HG02623 (cell line): ENCODE data around the gene CYTH2.
"Not testable (repeated sequence)": the region's sequence is repeated elsewhere in the genome, so short reads cannot be mapped to it uniquely, and the experiment has no call there.

Source experiments
- ATAC-seq: cut with Tn5 transposase; IDR thresholded peaks from one replicate; pipeline ENCODE4 v1.9.1; 2021; ENCODE audit warnings: moderate library complexity; ENCODE audit not compliant: unreplicated experiment

The CYTH2 gene

DNA sequence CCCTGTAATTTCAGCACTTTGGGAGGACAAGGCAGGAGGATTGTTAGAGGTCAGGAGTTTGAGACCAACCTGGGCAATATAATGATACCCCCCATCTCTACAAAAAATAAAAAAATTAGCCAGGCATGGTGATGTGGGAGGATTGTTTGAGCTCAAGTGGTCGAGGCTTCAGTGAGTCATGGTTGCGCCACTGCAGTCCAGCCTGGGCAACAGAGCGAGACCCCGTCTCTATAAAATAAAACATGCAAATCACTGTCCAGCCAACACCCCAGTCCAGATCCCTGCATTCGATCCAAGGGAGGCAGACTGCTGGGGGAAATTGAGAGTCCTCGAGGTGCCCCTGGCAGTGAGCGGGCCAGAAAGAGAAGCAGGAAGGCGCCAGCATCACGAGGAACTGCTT, 7.0 kb downstream of the CYTH2 start:
- no peak for ATAC-seq

DNA sequence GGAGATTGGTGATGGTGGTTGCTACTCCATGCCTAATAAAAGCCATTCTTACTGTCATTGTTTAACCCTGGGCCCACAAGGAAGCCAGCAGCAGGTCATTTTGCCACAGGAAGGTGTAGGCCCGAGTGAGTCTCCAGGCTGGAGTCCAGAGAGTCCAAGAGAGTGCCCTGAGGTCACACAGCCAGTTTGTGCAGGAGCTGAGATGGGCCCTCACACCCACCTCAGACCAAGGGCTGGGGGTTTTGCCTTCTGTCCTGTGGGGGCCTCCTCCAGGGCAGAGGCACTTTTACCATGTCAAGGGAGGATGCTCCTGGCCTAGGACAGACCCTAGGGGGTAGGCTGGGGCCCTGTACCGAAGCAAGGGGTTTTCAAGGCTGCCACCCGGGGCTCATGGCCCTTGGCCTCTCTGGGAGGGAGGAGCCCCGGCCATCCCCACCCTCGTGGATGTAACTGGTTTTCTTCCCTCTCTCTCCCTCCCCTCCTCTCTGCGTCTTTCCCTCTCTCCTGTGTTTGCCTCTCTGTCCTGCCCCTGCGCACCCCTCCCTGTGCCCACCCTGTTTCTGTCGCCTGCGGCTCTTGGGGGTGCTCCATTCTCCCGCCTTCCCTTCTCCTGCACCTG, 8.0 kb downstream of the CYTH2 start:
- ATAC-seq, result no peak

DNA sequence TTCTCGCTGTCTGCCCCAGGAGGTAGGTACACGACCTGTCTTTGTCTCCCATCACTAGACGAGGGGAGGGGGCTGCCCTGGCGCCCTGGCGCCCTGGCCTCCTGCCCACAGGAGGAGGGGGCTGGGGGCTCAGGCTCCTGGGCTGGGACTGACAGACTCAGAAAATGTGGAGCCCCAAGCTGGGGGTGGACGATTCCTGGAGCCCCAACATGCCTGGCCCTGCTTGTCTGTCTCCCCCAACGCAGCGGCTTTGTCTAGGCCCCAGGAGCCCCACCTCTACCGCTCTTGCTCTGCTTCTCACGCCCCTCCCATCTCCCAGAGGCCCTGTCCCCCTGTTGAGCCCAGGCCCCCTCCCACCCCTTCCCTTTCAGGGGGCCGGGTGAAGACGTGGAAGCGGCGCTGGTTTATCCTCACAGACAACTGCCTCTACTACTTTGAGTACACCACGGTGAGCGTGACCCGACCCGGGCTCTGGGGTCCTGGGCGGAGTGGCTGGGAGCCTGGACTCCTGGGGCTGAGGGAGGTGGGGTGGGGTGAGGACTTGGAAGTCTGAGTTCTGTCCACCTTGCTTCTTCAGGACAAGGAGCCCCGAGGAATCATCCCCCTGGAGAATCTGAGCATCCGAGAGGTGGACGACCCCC, 8.6 kb downstream of the CYTH2 start:
- ATAC-seq, result no peak

DNA sequence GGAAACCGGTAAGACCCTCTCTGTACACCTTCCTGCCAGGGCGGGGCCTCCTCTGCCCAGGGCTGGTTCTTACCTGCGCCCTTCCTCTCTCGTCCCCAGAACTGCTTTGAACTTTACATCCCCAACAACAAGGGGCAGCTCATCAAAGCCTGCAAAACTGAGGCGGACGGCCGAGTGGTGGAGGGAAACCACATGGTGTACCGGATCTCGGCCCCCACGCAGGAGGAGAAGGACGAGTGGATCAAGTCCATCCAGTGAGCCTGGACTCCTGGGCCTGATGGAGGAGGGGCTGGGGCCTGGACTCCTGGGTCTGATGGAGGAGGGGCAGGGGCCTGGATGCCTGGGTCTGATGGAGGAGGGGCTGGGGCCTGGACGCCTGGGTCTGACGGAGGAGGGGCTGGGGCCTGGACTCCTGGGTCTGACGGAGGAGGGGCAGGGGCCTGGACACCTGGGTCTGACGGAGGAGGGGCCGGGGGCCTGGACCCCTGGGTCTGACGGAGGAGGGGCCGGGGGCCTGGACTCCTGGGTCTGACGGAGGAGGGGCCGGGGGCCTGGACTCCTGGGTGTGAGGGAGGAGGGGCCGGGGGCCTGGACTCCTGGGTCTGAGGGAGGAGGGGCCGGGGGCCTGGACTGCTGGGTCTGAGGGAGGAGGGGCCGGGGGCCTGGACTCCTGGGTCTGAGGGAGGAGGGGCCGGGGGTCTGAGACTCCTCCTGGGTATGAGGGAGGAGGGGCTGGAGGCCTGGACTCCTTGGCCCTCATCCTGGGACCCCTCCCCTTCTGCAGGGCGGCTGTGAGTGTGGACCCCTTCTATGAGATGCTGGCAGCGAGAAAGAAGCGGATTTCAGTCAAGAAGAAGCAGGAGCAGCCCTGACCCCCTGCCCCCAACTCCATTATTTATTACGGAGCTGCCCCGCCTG, 9.4 kb downstream of the CYTH2 start:
- ATAC-seq, result no peak

DNA sequence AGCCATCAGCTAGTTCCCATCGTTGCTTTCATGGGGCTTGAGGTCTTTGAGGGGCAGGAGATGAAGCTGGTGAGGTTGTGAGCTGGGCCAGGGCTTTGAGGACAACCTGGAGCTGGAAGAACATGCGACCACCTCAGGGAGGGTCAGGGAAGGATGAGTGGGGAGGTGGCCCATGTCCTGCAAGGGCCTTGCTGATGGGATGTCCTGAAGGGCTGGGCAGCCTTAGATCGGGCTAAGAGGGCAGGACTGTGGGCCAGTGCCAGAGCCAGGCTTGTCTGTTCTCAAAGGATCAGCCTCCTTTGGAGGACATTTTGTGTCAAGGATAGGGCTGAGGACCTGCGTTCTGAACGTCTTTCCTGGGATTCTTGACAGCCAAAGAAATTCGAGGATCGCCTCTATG, 10.5 kb downstream of the CYTH2 start:
- ATAC-seq, result no peak

DNA sequence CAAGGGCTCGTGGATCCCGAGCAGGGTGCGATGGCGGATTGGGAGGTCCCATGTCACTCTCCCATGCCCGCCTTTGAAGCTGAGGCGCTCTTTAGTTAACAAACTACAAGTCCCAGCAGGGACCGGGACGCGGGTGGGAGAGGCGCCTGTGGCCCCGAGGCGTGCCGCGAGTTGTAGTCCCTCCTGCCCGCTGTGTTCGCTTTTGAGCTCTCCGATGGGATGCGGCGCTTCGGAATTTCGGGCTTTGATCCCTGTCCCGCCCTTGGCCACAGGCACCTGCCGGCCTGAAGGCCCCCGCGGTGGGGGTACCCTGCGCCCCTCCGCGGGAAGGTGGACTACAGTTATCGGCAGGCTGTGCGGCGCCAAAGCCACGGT, 11.0 kb downstream of the CYTH2 start:
- ATAC-seq, result no peak

DNA sequence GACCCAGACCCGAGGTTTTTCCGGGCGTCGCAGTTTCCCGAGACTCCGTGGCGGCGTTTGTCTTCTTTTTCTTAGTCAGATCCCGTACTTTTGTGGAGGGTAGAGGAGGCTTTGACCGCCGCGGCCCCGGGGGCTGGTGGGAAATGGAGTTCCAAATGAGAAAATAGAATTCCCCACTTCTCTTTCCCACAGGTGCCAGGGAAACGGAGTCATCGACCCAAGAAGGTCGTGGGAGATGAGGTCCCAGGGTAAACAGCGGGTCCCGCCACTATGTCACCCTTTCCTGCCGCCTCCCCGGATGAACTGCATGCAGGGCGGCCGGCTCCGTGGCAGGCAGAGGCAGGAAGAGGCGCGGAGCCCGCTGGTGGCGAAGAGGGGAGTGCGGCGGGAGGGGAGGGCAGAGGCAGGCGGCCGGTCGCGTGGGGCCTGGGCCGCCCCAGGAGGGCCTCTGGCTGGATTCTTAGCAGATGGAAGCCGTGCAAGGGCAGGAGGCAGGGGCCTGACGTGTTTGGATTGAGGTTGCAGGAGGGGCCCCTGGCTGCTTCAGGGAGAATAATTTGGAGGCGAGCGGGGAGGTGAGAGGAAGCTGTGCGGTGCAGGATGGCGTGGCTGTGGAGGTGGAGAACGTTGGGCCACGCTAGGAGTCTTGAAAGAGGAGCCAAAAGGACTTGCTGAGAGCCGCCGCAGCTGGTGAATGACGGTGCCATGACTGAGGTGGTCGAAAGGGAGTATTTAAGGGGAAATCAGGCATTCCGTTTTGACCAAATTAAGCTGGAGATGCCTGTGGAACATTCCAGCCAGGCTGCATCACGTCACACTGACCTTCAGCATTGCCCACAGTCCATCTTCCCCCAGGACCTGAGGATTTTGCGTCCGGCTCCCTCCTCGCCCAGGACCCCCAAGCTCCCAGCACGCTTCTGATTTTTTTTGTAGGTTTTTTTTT, 11.7 kb downstream of the CYTH2 start:
- no peak for ATAC-seq

DNA sequence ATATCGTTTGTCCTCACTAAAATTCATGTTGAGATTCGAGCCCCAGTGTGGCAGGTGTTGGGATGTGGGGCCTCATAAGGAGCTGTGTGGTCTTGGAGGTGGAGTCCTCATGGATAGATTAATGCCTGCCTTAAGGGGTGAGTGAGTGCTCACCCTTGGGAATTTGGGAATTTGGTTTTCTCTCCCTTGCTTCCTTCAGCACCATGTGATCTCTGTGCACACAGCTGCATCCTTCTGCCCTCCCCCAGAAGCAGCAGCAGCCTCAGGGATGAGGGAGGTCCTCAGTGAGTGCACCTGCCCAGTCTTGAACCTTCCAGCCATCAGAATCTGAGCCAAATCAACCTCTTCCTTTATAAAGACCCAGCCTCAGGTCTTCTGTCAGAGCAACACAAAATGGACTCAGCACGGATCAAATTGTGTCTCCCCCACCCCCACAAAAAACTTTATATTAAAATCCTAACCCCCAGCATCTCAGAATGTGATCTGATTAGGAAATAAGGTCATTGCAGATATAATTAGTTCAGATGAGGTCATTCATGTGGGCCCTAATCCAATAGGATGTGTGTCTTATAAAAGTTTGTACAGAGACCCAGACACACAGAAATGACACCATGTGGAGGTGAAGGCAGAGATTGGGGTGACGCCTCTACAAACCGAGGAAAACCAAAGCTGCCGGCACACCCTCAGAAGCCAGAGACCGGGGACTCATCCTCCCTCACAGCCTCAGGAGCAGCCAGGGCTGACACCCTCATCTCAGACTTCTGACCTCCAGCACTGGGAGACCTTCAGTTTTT, 12.9 kb downstream of the CYTH2 start:
- ATAC-seq, result no peak

DNA sequence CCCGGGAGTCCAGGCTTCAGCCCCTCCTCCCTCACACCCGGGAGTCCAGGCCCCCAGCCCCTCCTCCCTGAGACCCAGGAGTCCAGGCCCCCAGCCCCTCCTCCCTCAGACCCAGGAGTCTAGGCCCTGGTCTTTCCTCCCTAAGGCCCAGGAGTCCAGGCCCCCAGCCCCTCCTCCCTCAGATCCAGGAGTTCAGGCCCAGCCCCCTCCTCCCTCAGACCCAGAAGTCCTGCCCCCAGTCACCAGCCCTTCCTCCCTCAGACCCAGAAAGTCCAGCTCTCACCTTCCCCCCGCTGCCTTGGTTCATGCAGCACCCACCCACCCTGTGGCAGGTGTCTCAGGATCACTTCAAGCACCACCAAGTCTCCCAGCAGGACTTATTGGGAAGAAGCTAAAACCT, 14.1 kb downstream of the CYTH2 start:
- no peak for ATAC-seq

DNA sequence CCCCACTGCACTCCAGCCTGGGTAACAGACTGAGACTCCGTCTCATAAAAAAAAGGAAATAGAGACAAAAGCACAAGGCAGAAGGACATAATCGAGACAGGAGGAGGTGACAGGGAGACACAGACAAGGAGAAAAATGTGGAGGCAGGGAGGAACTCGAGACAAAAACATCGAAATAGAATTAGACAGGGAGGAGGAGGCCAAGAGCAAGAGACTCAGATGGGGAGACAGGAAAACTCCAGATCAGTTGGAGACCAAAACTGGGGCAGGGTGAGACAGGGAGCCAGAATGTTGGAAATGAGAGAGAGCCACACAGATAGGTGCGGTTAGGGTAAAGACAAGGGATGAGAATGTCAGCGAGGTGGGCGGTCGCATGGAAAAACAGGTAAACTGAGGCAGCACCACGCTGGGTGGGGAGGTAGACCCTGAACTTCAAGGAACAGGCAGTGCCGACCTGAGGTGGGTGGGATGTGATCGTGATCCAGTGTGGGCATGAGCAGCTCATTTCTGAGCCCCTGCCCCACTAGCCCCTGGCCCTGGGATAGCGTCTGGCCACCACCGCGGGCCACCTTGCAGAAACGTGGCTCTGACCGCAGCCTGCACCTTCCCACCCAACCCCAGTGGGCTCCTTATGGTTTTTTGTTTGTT, 15.2 kb downstream of the CYTH2 start:
- no peak for ATAC-seq

DNA sequence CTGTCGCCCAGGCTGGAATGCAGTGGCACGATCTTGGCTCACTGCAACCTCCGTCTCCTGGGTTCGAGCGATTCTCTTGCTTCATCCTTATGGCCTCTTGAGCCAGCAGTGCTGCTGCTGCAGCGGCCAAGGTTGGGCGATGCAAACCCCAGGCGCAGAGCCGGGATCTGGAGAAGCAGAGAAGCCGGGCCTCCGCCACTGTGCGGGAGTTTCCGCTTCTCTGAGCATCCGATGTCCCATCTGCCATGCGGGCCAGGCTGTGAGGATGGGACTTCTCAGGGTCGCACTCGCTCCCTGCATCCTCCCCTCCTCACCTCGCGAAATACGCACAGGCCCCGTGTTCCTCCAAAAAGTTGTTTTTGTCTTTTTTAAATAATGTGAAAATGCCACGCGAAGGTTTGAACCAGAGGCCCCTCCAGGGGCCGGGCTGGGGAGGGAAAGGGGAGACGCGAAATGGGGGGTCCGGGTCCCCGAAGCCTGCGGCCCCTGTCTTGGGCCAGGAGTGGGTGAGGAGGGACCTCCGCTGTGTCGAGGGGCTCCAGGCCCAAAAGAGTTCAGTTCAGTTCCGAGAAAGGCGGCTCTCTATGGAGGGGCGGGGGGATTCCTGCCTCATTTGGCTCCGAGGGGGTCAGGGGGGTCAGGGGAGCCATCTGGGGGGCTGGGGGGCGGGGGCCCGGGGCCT, 15.9 kb downstream of the CYTH2 start:
- ATAC-seq, result no peak

DNA sequence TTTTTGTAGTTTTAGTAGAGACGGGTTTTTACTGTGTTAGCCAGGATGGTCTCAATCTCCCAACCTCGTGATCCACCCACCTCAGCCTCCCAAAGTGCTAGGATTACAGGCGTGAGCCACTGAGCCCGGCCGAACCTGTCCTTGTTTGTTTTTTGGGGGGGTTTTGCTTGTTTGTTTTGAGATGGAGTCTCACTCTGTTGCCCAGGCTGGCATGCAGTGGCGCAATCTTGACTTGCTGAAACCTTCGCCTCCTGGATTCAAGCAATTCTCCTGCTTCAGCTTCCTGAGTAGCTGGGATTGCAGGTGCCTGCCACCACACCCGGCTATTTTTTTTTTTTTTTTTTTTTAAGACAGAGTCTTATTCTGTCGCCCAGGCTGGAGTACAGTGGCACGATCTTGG, 17.5 kb downstream of the CYTH2 start:
- ATAC-seq, result not testable (repeated sequence)

DNA sequence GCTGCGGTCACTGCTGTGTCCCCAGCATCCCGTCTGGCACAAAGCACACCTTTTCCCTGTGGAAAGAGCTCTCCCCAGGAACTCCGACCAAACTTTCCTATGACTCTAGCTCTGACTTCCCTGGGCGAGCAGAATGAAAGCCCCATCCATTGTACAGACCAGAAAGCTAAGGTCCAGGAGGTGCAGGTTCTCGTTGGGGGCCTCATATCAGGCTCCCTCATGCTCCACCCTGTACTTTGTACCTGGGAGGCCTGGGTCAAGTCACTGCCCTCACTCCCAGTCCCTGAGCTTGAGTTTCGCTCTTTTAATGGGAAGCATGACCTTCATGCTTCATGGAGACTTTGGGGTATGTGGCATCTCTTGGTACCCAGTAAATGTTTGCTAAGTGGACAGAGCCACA, 18.4 kb downstream of the CYTH2 start:
- ATAC-seq, result no peak

DNA sequence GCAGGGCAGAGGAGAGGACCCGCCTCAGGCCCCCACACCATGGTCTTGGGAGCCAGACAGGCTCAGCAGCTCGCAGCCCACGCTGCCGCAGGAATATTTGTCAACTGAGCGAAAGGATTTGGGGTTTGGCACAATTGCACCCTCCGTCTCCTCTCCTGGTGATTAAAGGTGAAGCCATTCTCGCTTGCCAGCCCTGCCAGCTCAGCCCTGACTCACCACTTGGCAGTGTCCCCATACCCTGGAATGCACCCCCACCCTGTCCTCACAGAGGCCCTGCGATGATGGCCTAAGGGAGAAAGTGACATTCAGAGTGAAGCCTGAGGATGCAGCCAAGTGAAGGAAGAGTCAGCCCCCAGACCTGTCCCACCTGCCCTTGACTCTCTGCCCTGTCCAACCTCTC, 18.8 kb downstream of the CYTH2 start:
- no peak for ATAC-seq

DNA sequence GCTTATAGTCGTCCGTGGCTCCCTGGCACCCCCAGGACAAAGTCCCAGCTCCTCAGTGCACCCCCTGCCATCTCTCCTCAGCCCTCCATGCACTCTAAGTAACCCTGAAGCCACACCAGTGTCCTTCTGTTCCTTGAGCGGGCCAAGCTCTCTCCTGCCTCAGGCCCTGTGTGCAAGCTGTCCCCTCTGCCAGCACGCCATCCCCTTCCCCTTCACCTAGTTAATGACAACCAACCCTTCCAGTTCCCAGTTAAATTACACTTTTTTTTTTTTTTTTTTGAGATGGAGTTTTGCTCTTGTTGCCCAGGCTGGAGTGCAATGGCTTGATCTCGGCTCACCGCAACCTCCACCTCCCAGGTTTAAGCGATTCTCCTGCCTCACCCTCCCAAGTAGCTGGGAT, 19.3 kb downstream of the CYTH2 start:
- ATAC-seq, result not testable (repeated sequence)

DNA sequence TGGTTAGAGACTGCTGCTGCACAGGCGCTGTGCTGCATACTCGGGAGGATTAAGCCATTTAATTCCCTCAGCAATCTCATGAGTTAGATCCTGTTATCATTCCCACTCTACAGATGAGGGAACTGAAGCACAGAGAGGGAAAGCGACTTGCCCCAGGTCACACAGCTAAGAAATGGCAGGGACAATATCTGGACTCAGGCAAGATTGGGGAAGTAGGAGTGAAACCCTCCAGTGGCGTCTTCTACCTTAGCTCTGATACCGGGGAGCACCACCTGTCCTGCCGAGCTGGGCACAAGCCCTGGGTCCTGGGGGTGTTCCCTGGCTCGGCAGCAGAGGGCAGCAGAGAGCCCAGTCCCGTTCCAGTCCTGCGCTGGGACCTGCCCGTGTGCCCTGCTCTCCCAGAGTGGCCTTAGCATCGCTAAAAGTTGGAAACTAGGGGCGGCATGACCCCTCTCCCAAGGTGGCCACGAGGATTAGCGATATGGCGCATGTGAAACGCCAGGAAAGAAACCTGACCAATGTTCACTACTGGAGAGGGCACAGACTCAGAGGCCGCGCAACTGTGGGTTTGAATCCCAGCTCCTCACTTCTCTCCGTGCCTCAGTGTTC, 20.5 kb downstream of the CYTH2 start:
- ATAC-seq, result no peak

DNA sequence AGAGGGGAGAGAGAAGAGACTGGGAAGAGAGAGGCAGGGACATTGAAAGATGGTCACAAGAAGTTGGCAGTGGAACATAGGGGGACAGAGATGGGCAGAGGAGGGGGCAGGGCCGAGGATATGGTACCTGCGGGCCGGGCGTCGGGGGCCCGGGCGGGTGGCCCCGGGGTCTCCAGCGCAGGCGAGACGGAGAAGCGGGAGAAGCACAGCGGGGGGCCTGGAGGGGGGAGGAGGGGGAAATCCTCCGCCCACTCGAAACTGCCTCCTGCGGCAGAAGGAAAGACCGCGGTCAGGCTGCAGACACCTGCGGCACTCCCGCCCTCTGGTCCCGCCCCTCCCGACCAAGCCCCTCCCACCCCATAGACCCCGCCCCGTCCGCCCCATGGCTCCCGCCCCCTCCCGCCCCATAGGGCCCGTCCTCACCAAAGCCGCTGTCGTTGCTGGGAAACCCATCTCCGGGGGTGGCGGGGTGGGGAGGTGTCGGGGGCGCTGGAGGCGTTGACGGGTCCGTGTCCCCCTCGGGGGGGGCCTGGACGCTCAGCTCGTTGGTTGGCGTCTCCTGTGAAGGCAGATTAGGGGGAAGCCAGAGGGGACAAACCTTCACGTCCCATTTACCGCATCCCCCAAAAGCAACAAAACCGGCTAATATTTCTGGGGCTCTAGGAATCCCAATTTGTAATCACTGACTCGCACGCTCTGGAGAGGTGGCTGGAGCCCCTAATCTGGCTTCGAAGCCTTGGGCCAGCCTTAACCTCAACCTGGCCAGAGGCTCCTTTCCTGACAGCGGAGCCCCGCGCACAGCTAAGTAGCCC, 22.0 kb downstream of the CYTH2 start:
- no peak for ATAC-seq

DNA sequence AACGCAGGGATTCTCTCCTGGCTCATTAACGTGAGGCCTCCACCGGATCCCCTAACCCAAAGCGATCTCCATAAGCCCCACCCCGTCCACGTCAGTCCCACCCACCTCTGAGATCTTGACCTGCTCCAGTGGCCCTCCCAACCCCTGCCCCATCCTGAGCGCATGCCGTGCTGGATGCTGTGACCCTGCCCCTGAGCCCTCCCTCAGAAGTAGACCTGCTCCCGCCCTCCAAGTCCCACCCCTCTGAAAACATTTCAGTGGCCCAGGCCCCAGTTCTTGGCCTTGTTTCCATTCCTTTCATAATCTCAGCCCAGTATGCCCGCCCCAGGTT, 22.6 kb downstream of the CYTH2 start:
- no peak for ATAC-seq
